Measurements from ENCODE around the gene CTNNA3.
"Not testable (repeated sequence)": the region's sequence is repeated elsewhere in the genome, so short reads cannot be mapped to it uniquely, and the experiment has no call there.

CTNNA3 gene

GRCh38 chr10:66378117-66378876 lies 1317.7 kb downstream of the CTNNA3 start:
- DNase-seq (ENCODE audit: low spot score), result no peak

- no peak for DNase-seq (ENCODE audit: low spot score)
Observed at GRCh38 chr10:66368146-66368545, 1327.8 kb downstream of the CTNNA3 start.

GRCh38 chr10:66366163-66366562 lies 1329.8 kb downstream of the CTNNA3 start:
- DNase-seq (ENCODE audit: low spot score), result no peak

DNA sequence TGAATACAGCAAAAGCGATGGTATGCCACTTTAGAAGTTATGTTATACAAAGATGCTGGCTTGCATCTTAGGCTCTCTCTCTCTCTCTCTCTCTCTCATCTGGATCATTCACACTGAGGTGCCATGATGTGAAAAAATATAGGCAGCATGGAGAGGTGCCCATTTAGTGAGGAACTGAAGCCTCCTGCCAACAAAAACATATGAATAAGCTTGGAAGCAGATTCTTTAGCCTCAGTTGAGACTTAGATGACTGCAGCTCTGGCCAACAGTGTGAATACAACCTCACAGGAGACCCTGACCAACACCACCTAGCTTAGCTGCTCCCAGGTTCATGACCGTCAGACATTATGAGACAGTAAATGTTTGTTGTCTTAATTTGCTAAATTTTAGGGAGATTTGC lies 1330.3 kb downstream of the CTNNA3 start:
- no peak for DNase-seq (ENCODE audit: low spot score)

DNA sequence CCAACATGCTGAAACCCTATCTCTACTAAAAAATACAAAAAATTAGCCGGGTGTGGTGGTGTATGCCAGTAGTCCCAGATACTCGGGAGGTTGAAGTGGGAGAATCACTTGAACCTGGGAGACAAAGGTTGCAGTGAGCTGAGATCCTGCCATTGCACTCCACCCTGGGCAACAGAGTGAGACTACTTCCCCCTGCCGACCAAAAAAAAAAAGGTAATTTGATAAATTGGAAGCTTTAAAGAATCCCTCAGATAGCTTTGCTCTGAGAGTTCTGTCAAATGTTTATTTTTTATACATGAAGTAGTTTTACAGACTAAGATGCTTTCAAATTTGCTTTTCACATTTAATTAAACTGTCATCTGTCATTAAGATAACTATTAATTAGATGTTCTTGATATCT lies 1333.5 kb downstream of the CTNNA3 start:
- DNase-seq (ENCODE audit: low spot score), result no peak

DNA sequence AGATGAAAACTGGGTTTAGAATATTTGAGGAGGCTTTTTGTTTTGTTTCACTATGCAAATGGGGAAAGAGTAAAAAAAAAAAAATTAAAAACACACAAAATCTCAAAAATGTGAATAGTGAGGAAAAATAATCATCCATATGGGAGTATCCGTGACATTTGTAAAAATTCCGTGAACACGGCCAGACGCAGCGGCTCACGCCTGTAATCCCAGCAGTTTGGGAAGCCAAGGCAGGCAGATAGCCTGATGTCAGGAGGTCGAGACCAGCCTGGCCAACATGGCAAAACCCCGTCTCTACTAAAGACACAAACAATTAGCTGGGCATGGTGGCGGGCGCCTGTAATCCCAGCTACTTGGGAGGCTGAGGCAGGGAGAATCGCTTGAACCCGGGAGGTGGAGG lies 1342.2 kb downstream of the CTNNA3 start:
- DNase-seq (ENCODE audit: low spot score), result not testable (repeated sequence)

DNA sequence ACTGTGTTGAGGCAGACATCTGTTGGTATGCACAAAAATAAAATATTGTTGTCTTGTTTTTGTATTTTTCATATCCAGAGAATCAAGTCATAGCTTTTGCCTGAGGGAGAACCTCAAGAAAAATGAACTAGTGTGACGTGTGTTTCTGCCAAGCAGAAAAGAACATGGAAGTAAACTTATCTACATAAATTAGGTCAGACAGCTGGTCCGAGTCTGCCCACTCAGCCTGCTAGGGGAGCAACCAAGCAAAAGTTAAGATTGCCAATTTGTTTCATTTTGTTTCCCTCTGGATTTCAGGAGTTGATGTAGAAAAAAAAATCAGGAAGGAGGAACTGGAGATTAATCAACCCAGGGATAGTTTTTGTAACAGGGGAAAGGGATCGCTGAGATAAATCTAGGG lies 1342.6 kb downstream of the CTNNA3 start:
- no peak for DNase-seq (ENCODE audit: low spot score)

GRCh38 chr10:66350622-66351399 lies 1345.2 kb downstream of the CTNNA3 start:
- DNase-seq (ENCODE audit: low spot score), result no peak

GRCh38 chr10:66349726-66350125 lies 1346.3 kb downstream of the CTNNA3 start:
- DNase-seq (ENCODE audit: low spot score), result no peak

GRCh38 chr10:66349076-66349475 lies 1346.9 kb downstream of the CTNNA3 start:
- no peak for DNase-seq (ENCODE audit: low spot score)

GRCh38 chr10:66337211-66337610 lies 1358.8 kb downstream of the CTNNA3 start:
- no peak for DNase-seq (ENCODE audit: low spot score)

- no peak for DNase-seq (ENCODE audit: low spot score)
Observed at GRCh38 chr10:66336791-66337190, 1359.2 kb downstream of the CTNNA3 start.

DNA sequence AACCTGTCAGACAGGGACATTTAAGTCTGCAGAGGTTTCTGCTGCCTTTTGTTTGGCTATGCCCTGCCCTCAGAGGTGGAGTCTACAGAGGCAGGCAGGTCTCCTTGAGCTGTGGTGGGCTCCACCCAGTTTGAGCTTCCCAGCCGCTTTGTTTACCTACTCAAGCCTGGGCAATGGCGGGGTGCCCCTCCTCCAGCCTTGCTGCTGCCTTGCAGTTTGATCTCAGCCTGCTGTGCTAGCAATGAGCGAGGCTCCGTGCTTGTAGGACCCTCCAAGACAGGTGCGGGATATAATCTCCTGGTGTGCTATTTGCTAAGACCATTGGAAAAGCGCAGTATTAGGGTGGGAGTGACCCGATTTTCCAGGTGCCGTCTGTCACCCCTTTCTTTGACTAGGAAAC lies 1360.2 kb downstream of the CTNNA3 start:
- DNase-seq (ENCODE audit: low spot score), result not testable (repeated sequence)

GRCh38 chr10:66329147-66329546 lies 1366.8 kb downstream of the CTNNA3 start:
- no peak for DNase-seq (ENCODE audit: low spot score)

DNA sequence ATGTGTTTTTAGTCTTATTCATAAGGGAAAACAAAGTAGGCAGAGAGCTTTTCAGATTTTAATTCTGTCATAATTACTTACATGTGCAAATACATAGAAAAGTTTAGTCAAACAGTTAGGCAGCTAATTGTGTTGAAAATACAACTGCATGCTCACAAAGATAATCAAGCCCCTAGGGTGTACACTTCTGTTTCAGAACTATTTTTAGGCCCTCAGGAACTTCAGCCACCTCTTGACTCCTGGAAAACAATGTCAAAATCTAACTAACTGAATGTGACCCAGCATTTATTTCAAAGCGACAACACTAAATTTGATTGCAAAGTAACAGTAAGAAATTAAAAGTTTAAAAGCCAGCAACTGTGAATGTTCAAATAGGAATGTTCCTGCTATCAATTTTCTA lies 1369.1 kb downstream of the CTNNA3 start:
- DNase-seq (ENCODE audit: low spot score), result no peak

- no peak for DNase-seq (ENCODE audit: low spot score)
Observed at GRCh38 chr10:66322777-66323176, 1373.2 kb downstream of the CTNNA3 start.

GRCh38 chr10:66321723-66322665 lies 1374.0 kb downstream of the CTNNA3 start:
- DNase-seq (ENCODE audit: low spot score), result no peak

- no peak for DNase-seq (ENCODE audit: low spot score)
Observed at GRCh38 chr10:66318761-66319160, 1377.2 kb downstream of the CTNNA3 start.

- DNase-seq (ENCODE audit: low spot score), result no peak
Observed at GRCh38 chr10:66307826-66308225, 1388.2 kb downstream of the CTNNA3 start.

DNA sequence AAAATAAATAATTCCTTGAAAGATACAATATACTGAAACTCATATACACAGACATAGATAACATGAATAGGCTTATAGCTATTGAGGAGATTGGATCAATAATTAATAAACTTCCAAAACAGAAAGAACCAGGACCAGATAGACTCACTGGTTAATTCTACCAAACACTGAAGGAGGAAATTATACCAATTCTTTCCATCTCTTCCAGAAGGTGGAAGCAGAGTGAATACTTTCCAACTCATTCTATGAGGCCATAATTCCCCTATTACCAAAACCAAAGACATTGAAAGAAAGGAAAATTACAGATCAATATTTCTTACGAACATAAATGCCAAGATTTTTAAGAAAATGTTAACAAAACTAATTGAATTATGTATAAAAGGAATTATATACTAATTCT lies 1394.9 kb downstream of the CTNNA3 start:
- no peak for DNase-seq (ENCODE audit: low spot score)

DNA sequence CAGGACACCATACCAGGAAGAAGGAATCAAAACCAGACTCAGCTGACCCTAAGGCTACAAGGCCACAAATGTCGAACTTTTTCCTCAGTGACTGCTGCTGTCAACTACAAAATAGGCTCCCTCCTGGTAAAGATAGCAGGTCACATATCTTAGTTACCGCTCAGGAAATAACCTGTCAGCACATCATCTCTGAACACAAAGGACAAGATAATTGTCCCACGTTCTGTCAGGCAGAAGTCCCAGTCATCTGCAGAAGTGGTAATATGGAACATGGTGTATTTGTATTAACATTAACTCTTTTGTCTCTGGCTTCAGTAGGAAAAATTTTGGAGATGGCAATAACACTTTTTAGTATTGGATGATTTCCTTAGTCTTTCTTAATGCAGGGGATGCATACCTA lies 1400.4 kb downstream of the CTNNA3 start:
- no peak for DNase-seq (ENCODE audit: low spot score)

- DNase-seq (ENCODE audit: low spot score), result no peak
Observed at GRCh38 chr10:66294538-66294937, 1401.5 kb downstream of the CTNNA3 start.
